Neural cell (in vitro differentiated cells): ENCODE data around the gene PARG.
"Not testable (repeated sequence)": the region's sequence is repeated elsewhere in the genome, so short reads cannot be mapped to it uniquely, and the experiment has no call there.

Experiments
- CTCF ChIP-seq: fragments of 450-650 bp; IDR thresholded peaks from 2 replicates; pipeline ENCODE4 v1.5.1; 2014; ENCODE audit warnings: antibody characterized with exemption, mild to moderate bottlenecking, moderate library complexity; ENCODE audit not compliant: poor library complexity, severe bottlenecking
- EP300 ChIP-seq: fragments of 450-650 bp; conservative IDR thresholded peaks from 2 replicates; pipeline ENCODE4 v1.6.1; 2014; ENCODE audit warnings: antibody characterized with exemption, mild to moderate bottlenecking, moderate library complexity; ENCODE audit not compliant: poor library complexity, severe bottlenecking
- EZH2 ChIP-seq: fragments of 200-600, 300-800 bp; shearing (Covaris generic), sonication (generic); IDR thresholded peaks from 2 replicates; pipeline ENCODE4 v1.6.1; 2014; ENCODE audit warnings: antibody characterized with exemption, low read length, borderline replicate concordance, mild to moderate bottlenecking; ENCODE audit not compliant: insufficient read depth, poor library complexity, severe bottlenecking
- POLR2AphosphoS5 ChIP-seq: IDR thresholded peaks from 2 replicates; pipeline ENCODE4 v1.6.1; 2012
- RAD21 ChIP-seq: fragments of 450-650 bp; conservative IDR thresholded peaks from 2 replicates; pipeline ENCODE4 v1.6.1; 2014; ENCODE audit warnings: antibody characterized with exemption, mild to moderate bottlenecking, moderate library complexity
- SMC3 ChIP-seq: fragments of 450-650 bp; conservative IDR thresholded peaks from 2 replicates; pipeline ENCODE4 v1.6.1; 2014; ENCODE audit warnings: antibody characterized with exemption, mild to moderate bottlenecking, moderate library complexity; ENCODE audit not compliant: poor library complexity
- TAF1 ChIP-seq: IDR thresholded peaks from 2 replicates; pipeline ENCODE4 v1.6.1; 2012; ENCODE audit warnings: low read depth

DNA sequence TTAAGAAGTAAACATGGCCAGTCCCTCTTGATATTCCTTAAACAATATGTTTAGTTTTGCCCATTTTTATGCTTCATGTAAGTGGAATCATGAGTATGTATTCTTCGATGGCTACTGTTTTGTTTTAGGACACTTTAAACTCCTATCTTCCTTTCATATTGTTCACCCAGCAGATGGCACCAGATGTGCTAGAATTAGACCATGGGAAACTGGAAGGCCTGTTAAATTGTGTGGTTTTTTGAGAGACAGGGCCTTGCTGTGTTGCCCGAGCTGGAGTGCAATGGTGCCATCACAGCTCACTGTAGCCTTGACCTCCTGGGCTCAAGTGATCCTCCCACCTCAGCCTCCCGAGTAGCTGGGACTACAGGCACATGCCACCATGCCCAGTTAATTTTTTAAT lies 11.3 kb upstream of the PARG start:
- TF ChIP-seq CTCF, POLR2AphosphoS5, TAF1, EZH2, SMC3, EP300, RAD21: not testable (repeated sequence)
